GM12878 (cell line): ENCODE data around the gene COLQ. TPM values are rescaled to one million over a fixed set of nuclear protein-coding genes. Genes with fewer than 3 reads are reported as not detected.

ENCODE experiments used
- ATAC-seq: fragments of 200-7000 bp; cut with Tn5 transposase; 3 replicates; pipeline ENCODE4 v1.9.1; 2020; ENCODE audit warnings: mild to moderate bottlenecking, moderate library complexity
- BruUV-seq: library from RNA; stranded (reverse); fragments of 400-500 nt; replicated peaks from 2 replicates; lab custom pipeline; 2021; lab: Mats Ljungman, UMichigan
- CTCF ChIA-PET: fragments of 300-600 bp; sonication (Branson Sonifier 250); formaldehyde crosslinking; extraction: SDS; loops from one replicate; lab custom pipeline; 2021; ENCODE audit warnings: inconsistent platforms; lab: Yijun Ruan, JAX
- POLR2A ChIA-PET: fragments of 350-600 bp; formaldehyde crosslinking; extraction: SDS; loops from one replicate; lab custom pipeline; 2021; ENCODE audit warnings: inconsistent platforms; lab: Charles Lee
- RAD21 ChIA-PET: fragments of 300-600 bp; sonication (Branson Sonifier 250); formaldehyde crosslinking; loops from one replicate; lab custom pipeline; 2023; ENCODE audit warnings: antibody characterized with exemption; ENCODE audit not compliant: unreplicated experiment; lab: Charles Lee
- SMC1A ChIA-PET: fragments of 300-600 bp; sonication (Branson Sonifier 250); formaldehyde crosslinking; loops from one replicate; lab custom pipeline; 2023; ENCODE audit not compliant: unreplicated experiment, uncharacterized antibody; lab: Charles Lee
- DNase-seq: peaks from one replicate; pipeline ENCODE4 v3.0.0-alpha.2; 2011; ENCODE audit warnings: low read depth, low spot score
- FAIRE-seq: peaks from 3 replicates; lab custom pipeline; 2011; peaks lifted over from hg19 to GRCh38; lab: Jason Lieb, UNC
- H2AFZ ChIP-seq: 2 replicates; pipeline ENCODE4 v1.6.0; 2011; ENCODE audit warnings: low read depth, low read length, control low read depth; ENCODE audit not compliant: control insufficient read depth
- H3K27ac ChIP-seq: 2 replicates; pipeline ENCODE4 v1.5.1; 2011; ENCODE audit warnings: control low read depth; ENCODE audit not compliant: control insufficient read depth, insufficient read depth
- H3K27me3 ChIP-seq, 2 experiments: replicated peaks in 1 of 2; 2 replicates each; pipeline versions ENCODE4 v1.6.0 to v1.6.1; 2011; ENCODE audit warnings: low read length in 1 of 2; ENCODE audit not compliant: control insufficient read depth in 2 of 2, insufficient read depth in 2 of 2
- H3K36me3 ChIP-seq, 2 experiments: 2 replicates each; pipeline ENCODE4 v1.5.1; 2011; ENCODE audit warnings: low read length in 1 of 2; ENCODE audit not compliant: control insufficient read depth in 2 of 2, insufficient read depth in 2 of 2
- H3K4me1 ChIP-seq: 2 replicates; pipeline ENCODE4 v1.6.1; 2011; ENCODE audit warnings: mild to moderate bottlenecking, low read length, moderate library complexity, mixed read lengths; ENCODE audit not compliant: control insufficient read depth, insufficient read depth
- H3K4me2 ChIP-seq: 2 replicates; pipeline ENCODE4 v1.6.0; 2011; ENCODE audit warnings: control low read depth; ENCODE audit not compliant: control insufficient read depth, insufficient read depth
- H3K4me3 ChIP-seq: fragments of 200-600 bp; sonication (generic); 2 replicates; pipeline ENCODE4 v1.5.1; 2016
- H3K79me2 ChIP-seq: 2 replicates; pipeline ENCODE4 v1.6.0; 2011; ENCODE audit warnings: low read length; ENCODE audit not compliant: control insufficient read depth, insufficient read depth
- H3K9ac ChIP-seq: 2 replicates; pipeline ENCODE4 v1.8.0; 2011; ENCODE audit warnings: low read length, control low read depth, mixed read lengths; ENCODE audit not compliant: control insufficient read depth, insufficient read depth
- H3K9me3 ChIP-seq: replicated peaks from 3 replicates; pipeline ENCODE4 v1.5.1; 2011; ENCODE audit warnings: mild to moderate bottlenecking, low read length; ENCODE audit not compliant: control insufficient read depth, insufficient read depth
- H4K20me1 ChIP-seq: 2 replicates; pipeline ENCODE4 v1.6.0; 2011; ENCODE audit not compliant: control insufficient read depth, insufficient read depth
- BCL11A ChIP-seq: IDR thresholded peaks from 2 replicates; pipeline ENCODE4 v1.6.1; 2011; ENCODE audit warnings: low read depth, low read length
- EED ChIP-seq: sonication (generic); IDR thresholded peaks from 2 replicates; pipeline ENCODE4 v1.6.1; 2016; ENCODE audit warnings: antibody characterized with exemption, low read depth
- FOXK2 ChIP-seq: fragments of 450-650 bp; IDR thresholded peaks from 2 replicates; pipeline ENCODE4 v1.6.1; 2017; ENCODE audit warnings: mild to moderate bottlenecking, moderate library complexity
- HDGF ChIP-seq: fragments of 450-650 bp; IDR thresholded peaks from 2 replicates; pipeline ENCODE4 v1.6.1; 2016; ENCODE audit warnings: antibody characterized with exemption
- IKZF2 ChIP-seq, 2 experiments: fragments of 450-650 bp; IDR thresholded peaks; 2 replicates each; pipeline ENCODE4 v1.6.1; 2017; ENCODE audit warnings: mild to moderate bottlenecking in 2 of 2, moderate library complexity in 2 of 2
- KAT2A ChIP-seq: conservative IDR thresholded peaks from 2 replicates; pipeline ENCODE4 v1.6.1; 2011; ENCODE audit warnings: low read depth, low read length; ENCODE audit not compliant: control insufficient read depth
- NR2C1 ChIP-seq: fragments of 450-650 bp; IDR thresholded peaks from 2 replicates; pipeline ENCODE4 v1.6.1; 2017; ENCODE audit warnings: antibody characterized with exemption, mild to moderate bottlenecking, moderate library complexity
- RELA ChIP-seq: fragments of 450-650 bp; IDR thresholded peaks from 2 replicates; pipeline ENCODE4 v1.8.0; 2014; ENCODE audit warnings: borderline replicate concordance; ENCODE audit not compliant: partially characterized antibody
- in situ Hi-C: fragments of 300-500 bp; cut with MboI; formaldehyde crosslinking; loops from 9 replicates; pipeline ENCODE4 v1.14.3; 2018; ENCODE audit warnings: mixed read lengths
- intact Hi-C: fragments of 100-400 bp; cut with micrococcal nuclease; formaldehyde crosslinking; loops from one replicate; pipeline ENCODE4 v1.14.2; 2022; ENCODE audit not compliant: unreplicated experiment
- polyA plus RNA-seq, 11 experiments: library from polyadenylated mRNA; depleted of rRNA in 4 of 11; unstranded in 6 of 11; stranded (reverse) in 5 of 11; fragments of >200 nt; fragmentation: Nextera tagmentation in 4 of 11; fragmentation: Illumina TruSeq in 1 of 11; extraction: Ambion mirVana in 4 of 11; extraction: Trizol in 1 of 11; gene quantifications; 1 replicate in 1 of 11; 2 replicates in 10 of 11; pipeline versions ENCODE4 v1.2.1 to v1.2.3, GENCODE V29; 2011 to 2016; ENCODE audit warnings: inconsistent platforms in 2 of 11, missing spikeins in 2 of 11, low read depth in 1 of 11
- total RNA-seq, 4 experiments: library from RNA; depleted of rRNA in 3 of 4; stranded (reverse); fragments of >200 nt in 3 of 4; fragmentation: Illumina TruSeq in 1 of 4; extraction: Trizol in 1 of 4; gene quantifications; 2 replicates each; pipeline versions ENCODE4 v1.2.1 to v1.2.3, GENCODE V29; 2013 to 2021
- TF ChIP-seq, protein P1 (sequence below): IDR thresholded peaks from 2 replicates; pipeline ENCODE4 v1.6.1; 2012; ENCODE audit warnings: improper control_type of control experiment, low read depth, low read length; ENCODE audit not compliant: insufficient replicate concordance
- TF ChIP-seq, protein P2 (sequence below): IDR thresholded peaks from 2 replicates; pipeline ENCODE4 v1.6.1; 2011; ENCODE audit warnings: borderline replicate concordance, low read depth, mild to moderate bottlenecking, moderate library complexity, low read length; ENCODE audit not compliant: insufficient read depth, poor library complexity, severe bottlenecking
- TF ChIP-seq, protein P3 (sequence below): fragments of 450-650 bp; IDR thresholded peaks from 2 replicates; pipeline ENCODE4 v1.6.1; 2016; ENCODE audit warnings: mild to moderate bottlenecking

Gene COLQ
- total and polyA plus RNA-seq, 10 of the 15 experiments (the other 5 are each of a cell fraction or from before 2014, with no cell fraction given), result 0.13 to 2.7 (median 0.70) TPM

DNA sequence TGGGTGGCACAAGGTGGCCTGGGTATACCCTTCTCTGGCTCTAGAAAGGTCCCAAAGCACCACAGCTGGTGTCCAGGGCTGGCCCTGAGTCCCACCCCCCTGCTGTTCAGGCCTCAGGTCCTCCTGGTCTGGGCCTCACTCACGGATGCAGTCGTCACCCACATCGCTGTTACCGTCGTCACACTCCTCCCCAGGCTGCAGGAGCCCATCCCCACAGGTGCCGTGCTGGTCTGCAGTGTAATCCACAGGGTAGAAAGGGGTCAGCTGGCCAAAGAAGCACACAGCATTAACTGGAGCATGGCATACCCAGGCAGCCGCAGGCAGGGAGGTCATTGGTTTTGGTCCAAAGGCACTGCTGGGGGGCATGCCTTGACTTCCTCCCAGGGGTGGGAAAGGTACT lies 65.8 kb downstream of the COLQ start (continued):
- TF ChIP-seq, protein P1, sequence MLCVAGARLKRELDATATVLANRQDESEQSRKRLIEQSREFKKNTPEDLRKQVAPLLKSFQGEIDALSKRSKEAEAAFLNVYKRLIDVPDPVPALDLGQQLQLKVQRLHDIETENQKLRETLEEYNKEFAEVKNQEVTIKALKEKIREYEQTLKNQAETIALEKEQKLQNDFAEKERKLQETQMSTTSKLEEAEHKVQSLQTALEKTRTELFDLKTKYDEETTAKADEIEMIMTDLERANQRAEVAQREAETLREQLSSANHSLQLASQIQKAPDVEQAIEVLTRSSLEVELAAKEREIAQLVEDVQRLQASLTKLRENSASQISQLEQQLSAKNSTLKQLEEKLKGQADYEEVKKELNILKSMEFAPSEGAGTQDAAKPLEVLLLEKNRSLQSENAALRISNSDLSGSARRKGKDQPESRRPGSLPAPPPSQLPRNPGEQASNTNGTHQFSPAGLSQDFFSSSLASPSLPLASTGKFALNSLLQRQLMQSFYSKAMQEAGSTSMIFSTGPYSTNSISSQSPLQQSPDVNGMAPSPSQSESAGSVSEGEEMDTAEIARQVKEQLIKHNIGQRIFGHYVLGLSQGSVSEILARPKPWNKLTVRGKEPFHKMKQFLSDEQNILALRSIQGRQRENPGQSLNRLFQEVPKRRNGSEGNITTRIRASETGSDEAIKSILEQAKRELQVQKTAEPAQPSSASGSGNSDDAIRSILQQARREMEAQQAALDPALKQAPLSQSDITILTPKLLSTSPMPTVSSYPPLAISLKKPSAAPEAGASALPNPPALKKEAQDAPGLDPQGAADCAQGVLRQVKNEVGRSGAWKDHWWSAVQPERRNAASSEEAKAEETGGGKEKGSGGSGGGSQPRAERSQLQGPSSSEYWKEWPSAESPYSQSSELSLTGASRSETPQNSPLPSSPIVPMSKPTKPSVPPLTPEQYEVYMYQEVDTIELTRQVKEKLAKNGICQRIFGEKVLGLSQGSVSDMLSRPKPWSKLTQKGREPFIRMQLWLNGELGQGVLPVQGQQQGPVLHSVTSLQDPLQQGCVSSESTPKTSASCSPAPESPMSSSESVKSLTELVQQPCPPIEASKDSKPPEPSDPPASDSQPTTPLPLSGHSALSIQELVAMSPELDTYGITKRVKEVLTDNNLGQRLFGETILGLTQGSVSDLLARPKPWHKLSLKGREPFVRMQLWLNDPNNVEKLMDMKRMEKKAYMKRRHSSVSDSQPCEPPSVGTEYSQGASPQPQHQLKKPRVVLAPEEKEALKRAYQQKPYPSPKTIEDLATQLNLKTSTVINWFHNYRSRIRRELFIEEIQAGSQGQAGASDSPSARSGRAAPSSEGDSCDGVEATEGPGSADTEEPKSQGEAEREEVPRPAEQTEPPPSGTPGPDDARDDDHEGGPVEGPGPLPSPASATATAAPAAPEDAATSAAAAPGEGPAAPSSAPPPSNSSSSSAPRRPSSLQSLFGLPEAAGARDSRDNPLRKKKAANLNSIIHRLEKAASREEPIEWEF, result no peak
- TF ChIP-seq HDGF, result no peak
- no peak for TF ChIP-seq BCL11A
- no peak for TF ChIP-seq RELA
- TF ChIP-seq, all 136 proteins: peak for 0

DNA sequence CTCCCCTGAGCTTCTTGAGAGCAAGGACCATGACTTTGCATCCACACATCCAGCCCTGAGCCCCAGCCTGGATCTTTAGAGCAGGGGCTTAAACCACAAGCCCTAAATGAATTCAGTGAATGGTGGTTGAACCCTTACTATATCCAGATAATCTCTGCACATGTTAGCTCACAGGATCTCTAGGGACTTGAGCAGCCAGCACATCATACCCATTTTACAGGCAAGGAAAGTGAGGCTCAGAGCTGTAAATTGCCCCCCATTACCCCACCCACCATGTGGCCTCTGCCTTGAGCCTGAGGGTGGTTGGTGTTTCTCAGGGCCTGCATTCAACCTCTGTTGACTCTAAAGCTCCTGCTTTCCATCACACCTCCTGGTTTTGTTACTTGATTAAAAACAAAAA lies 66.5 kb downstream of the COLQ start:
- Histone ChIP-seq H3K9ac (no peak overlapping the region), H2AFZ (no peak overlapping the region), H3K36me3 (no peaks in the 10 kb centered on the region), H3K27ac (no peak overlapping the region), H3K4me2 (no peak overlapping the region), H3K4me1 (no peaks in the 10 kb centered on the region), H4K20me1 (no peaks in the 10 kb centered on the region)
- ChIA-PET CTCF (interaction anchor here (0.8 to 2.1 kb wide), 2 partner anchors 12 to 336 kb away, joined by 3 to 10 read pairs; no protein-coding TSS in a partner anchor), SMC1A (interaction anchor here (0.9 kb wide), 1 partner anchor 12 kb away, joined by 4 read pairs; no protein-coding TSS in a partner anchor), POLR2A (interaction anchor here (1.7 kb wide), 1 partner anchor 14 kb away, joined by 5 read pairs; no protein-coding TSS in a partner anchor)
- DNase-seq (no peak), ATAC-seq (no peak)
- in situ Hi-C loops, result no loop called here
- no TSS peak for BruUV-seq
- TF ChIP-seq EED (no peak), KAT2A (no peak), FOXK2 (no peak), NR2C1 (no peak), IKZF2 (IDR thresholded peaks at IDR 0.05) (no peak)
- TF ChIP-seq, protein P2, sequence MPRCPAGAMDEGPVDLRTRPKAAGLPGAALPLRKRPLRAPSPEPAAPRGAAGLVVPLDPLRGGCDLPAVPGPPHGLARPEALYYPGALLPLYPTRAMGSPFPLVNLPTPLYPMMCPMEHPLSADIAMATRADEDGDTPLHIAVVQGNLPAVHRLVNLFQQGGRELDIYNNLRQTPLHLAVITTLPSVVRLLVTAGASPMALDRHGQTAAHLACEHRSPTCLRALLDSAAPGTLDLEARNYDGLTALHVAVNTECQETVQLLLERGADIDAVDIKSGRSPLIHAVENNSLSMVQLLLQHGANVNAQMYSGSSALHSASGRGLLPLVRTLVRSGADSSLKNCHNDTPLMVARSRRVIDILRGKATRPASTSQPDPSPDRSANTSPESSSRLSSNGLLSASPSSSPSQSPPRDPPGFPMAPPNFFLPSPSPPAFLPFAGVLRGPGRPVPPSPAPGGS, result no peak
- TF ChIP-seq, protein P3, sequence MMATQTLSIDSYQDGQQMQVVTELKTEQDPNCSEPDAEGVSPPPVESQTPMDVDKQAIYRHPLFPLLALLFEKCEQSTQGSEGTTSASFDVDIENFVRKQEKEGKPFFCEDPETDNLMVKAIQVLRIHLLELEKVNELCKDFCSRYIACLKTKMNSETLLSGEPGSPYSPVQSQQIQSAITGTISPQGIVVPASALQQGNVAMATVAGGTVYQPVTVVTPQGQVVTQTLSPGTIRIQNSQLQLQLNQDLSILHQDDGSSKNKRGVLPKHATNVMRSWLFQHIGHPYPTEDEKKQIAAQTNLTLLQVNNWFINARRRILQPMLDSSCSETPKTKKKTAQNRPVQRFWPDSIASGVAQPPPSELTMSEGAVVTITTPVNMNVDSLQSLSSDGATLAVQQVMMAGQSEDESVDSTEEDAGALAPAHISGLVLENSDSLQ, result no peak
- TF ChIP-seq, all 136 proteins: peak for 0
- intact Hi-C loops, result no loop called here
- no peak for FAIRE-seq
- Histone ChIP-seq H3K27me3 (no peaks in the 10 kb centered on the region), H3K79me2 (no peaks in the 10 kb centered on the region), H3K9me3 (no peaks in the 10 kb centered on the region), H3K4me3 (no peak overlapping the region)
- RAD21 ChIA-PET, result no interaction called here
